ENCODE measurements around the gene RFLNA. TPM values are rescaled to one million over a fixed set of nuclear protein-coding genes. Genes with fewer than 3 reads are reported as not detected.

The RFLNA gene
- polyA plus RNA-seq, 10 donors: 2.7 to 17.5 (median 7.9) TPM

- no peak for DNase-seq
Observed at GRCh38 chr12:124302807-124303578, 8.1 kb downstream of the RFLNA start.

GRCh38 chr12:124303579-124304313 lies 8.9 kb downstream of the RFLNA start:
- no peak for DNase-seq

- no peak for DNase-seq
Observed at GRCh38 chr12:124304314-124304790, 9.5 kb downstream of the RFLNA start.

GRCh38 chr12:124305136-124305535 lies 10.2 kb downstream of the RFLNA start:
- DNase-seq: no peak

GRCh38 chr12:124305776-124306685 lies 11.1 kb downstream of the RFLNA start:
- DNase-seq: no peak

- no peak for DNase-seq
Observed at GRCh38 chr12:124306686-124307555, 12.0 kb downstream of the RFLNA start.

GRCh38 chr12:124307556-124307825 lies 12.6 kb downstream of the RFLNA start:
- DNase-seq: no peak

GRCh38 chr12:124308741-124309140 lies 13.8 kb downstream of the RFLNA start:
- no peak for DNase-seq

GRCh38 chr12:124309231-124309630 lies 14.3 kb downstream of the RFLNA start:
- no peak for DNase-seq

GRCh38 chr12:124309744-124310143 lies 14.9 kb downstream of the RFLNA start:
- no peak for DNase-seq

- DNase-seq: no peak
Observed at GRCh38 chr12:124310178-124310577, 15.3 kb downstream of the RFLNA start.

GRCh38 chr12:124310785-124311184 lies 15.9 kb downstream of the RFLNA start:
- DNase-seq: no peak

GRCh38 chr12:124311292-124312109 lies 16.6 kb downstream of the RFLNA start:
- DNase-seq: no peak

- no peak for DNase-seq
Observed at GRCh38 chr12:124312601-124313000, 17.7 kb downstream of the RFLNA start.

GRCh38 chr12:124314207-124314606 lies 19.3 kb downstream of the RFLNA start:
- DNase-seq: no peak

GRCh38 chr12:124314766-124315165 lies 19.9 kb downstream of the RFLNA start:
- no peak for DNase-seq

- no peak for DNase-seq
Observed at GRCh38 chr12:124315372-124316044, 20.6 kb downstream of the RFLNA start.

- DNase-seq: no peak
Observed at GRCh38 chr12:124316257-124316900, 21.5 kb downstream of the RFLNA start.

- no peak for DNase-seq
Observed at GRCh38 chr12:124317400-124317799, 22.5 kb downstream of the RFLNA start.
